GM23338 (cell line): ENCODE results near the gene RIF1.

Experiments
- CREB1 ChIP-seq: fragments of 250-450 bp; sonication (Bioruptor Pico); IDR thresholded peaks from 2 replicates; pipeline ENCODE4 v1.5.0; 2020; ENCODE audit warnings: low read depth, mild to moderate bottlenecking, moderate library complexity
- CTCF ChIP-seq, 2 experiments: fragments of 200-600 bp in 1 of 2; sonication (generic) in 1 of 2; conservative IDR thresholded peaks; 2 replicates each; pipeline versions ENCODE4 v1.5.1 to v1.6.1; 2016 to 2017; ENCODE audit warnings: antibody characterized with exemption in 2 of 2, low read depth in 2 of 2, mild to moderate bottlenecking in 2 of 2, moderate library complexity in 1 of 2
- EZH2 ChIP-seq: fragments of 200-600 bp; sonication (generic); IDR thresholded peaks from one replicate; pipeline ENCODE4 v1.8.0; 2017; ENCODE audit warnings: antibody characterized with exemption, mild to moderate bottlenecking, low read depth; ENCODE audit not compliant: unreplicated experiment
- JUNB ChIP-seq: IDR thresholded peaks from one replicate; pipeline ENCODE4 v1.6.1; 2016; ENCODE audit warnings: antibody characterized with exemption; ENCODE audit not compliant: unreplicated experiment
- POLR2AphosphoS5 ChIP-seq: IDR thresholded peaks from 2 replicates; pipeline ENCODE4 v1.6.1; 2016; ENCODE audit warnings: antibody characterized with exemption, low read depth
- REST ChIP-seq: IDR thresholded peaks from one replicate; pipeline ENCODE4 v1.6.1; 2018; ENCODE audit warnings: antibody characterized with exemption; ENCODE audit not compliant: unreplicated experiment

- TF ChIP-seq CTCF (conservative IDR thresholded peaks at IDR 0.05; ENCODE audit: low read depth in 2 of 2) (no peak), JUNB (no peak), REST (no peak), POLR2AphosphoS5 (no peak), EZH2 (no peak), CREB1 (CRISPR knock-in tag) (no peak)
Observed at GRCh38 chr2:151472966-151473365, 63.3 kb downstream of the RIF1 start.
